Ramos (cell line): ENCODE measurements around the gene MTRR.
"Not testable (repeated sequence)": the region's sequence is repeated elsewhere in the genome, so short reads cannot be mapped to it uniquely, and the experiment has no call there.

Experiments used
- in situ Hi-C: fragments of 300-500 bp; cut with MboI; formaldehyde crosslinking; loops from one replicate; pipeline ENCODE4 v1.14.3; 2022; ENCODE audit warnings: low sequenced_read_pairs; ENCODE audit not compliant: unreplicated experiment

Gene MTRR

DNA sequence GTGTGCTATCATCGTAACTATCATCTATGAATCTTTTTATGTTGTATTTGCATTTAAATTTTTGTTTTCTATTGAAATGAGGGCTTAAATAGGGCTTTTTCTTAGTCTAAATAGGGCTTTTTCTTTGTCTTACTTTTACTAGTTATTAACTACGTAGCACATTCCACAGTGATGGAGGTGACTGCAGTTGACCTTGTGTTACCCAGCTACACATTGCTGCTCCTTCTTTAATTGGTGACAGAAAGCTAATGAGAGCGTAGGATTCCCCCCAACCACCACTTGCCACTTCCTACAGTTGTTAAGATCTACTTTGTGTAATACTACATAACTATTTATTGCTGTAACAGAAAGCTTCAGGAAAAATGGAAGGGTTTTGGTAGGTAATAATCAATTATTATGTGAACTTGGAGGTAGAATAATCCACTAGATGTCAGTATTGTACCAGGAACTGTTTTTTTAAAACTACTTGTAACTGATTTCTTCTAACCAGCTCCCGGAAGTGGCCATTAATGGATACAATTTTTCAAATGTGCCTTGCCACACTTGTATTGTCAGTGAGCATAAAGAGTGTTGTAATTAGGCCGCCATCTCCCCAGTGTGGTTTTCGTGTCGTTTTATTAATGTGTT is 18.0 kb downstream of the MTRR start:
- in situ Hi-C loops: no loop called here

DNA sequence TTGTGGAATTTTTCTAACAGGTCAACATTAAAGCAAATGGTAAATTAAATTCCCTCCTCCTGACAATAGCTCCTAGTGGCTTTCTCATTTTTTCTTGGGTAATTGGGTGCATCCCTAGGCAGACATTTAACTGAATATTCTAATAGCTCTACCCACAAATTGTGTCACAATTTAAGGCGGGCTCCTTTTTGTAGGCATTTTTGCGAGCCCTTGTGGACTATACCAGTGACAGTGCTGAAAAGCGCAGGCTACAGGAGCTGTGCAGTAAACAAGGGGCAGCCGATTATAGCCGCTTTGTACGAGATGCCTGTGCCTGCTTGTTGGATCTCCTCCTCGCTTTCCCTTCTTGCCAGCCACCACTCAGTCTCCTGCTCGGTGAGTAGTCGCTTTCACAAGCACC is 20.0 kb downstream of the MTRR start:
- in situ Hi-C loops: no loop called here

GRCh38 chr5:7894439-7894838 is 25.5 kb downstream of the MTRR start:
- in situ Hi-C loops: no loop called here

GRCh38 chr5:7894860-7895259 is 25.9 kb downstream of the MTRR start:
- in situ Hi-C loops: no loop called here

DNA sequence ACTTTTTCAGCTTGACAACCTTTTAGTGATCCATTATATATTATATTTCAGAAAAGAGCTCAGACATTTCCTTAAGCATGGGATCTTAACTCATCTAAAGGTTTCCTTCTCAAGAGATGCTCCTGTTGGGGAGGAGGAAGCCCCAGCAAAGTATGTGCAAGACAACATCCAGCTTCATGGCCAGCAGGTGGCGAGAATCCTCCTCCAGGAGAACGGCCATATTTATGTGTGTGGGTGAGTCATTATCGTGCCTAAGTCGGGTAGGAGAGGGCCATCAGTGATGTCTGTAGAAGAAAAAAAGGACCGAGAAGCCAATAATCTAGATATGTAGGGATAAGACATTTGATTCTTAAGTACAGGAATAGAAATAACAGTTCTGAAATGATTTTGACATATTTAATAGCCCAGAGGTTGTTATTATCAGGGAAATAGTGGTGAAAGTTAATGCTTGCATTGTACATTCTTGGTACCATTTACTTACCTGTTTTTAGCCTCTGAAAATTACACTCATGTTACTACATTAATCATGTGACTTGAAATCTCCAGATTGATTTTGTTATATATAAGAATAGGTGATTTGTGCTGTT is 28.2 kb downstream of the MTRR start:
- in situ Hi-C loops: no loop called here

DNA sequence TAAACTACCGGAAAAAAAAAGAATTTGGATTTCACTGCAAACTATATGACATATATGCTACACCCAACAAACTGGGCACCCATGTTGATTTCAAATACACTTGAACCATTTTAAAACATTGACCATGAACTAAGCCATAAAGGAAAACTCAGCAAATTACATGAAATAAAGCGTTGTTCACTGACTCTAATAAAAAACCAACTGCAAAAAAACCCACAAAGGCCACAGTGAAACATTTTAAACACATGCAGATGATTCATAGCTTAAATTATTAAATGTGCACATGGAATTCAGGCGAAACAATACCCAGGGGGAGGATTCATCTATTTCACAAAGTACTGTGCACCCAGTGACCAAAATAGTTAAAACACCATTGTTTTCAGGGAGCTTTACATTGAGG is 33.3 kb downstream of the MTRR start:
- in situ Hi-C loops: no loop called here

DNA sequence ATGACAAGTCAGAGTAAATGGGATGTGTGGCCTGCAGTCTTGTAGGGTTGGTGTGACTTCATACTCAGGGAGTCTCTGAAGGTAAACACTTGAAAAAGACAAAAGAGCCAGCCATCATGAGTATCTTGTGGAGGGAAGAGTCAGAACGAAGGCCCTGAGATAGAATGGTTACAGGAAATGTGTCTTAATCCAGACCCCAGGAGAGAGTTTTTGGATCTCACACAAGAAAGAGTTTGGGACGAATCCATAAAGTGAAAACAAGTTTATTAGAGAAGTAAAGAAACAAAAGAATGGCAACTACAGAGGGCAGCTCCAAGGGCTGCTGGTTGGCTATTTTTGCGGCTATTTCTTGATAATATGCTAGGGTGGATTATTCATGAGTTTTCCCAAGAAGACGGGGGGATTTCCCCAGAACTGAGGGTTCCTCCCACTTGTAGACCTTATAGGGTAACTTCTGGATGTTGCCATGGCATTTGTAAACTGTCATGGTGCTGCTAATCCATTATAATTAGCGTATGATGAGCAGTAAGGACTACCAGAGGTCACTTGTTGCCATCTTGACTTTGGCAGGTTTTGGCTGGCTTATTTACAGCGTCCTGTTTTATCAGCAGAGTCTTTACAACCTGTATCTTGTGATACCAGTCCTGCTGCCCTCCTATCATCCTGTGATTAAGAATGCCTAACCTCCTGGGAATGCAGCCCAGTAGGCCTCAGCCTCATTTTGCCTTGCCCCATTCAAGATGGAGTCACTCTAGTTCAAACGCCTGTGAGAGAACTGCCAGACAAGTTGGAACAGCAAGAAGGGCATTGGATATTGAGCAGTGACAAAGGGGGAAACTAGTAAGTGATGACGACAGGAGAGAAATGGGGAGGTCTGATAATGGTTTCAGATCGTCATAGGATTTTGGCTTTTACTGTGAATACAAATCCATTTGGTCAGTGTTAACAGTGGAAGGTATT is 34.0 kb downstream of the MTRR start:
- in situ Hi-C loops: no loop called here

GRCh38 chr5:7904170-7904569 is 35.2 kb downstream of the MTRR start:
- in situ Hi-C loops: no loop called here

DNA sequence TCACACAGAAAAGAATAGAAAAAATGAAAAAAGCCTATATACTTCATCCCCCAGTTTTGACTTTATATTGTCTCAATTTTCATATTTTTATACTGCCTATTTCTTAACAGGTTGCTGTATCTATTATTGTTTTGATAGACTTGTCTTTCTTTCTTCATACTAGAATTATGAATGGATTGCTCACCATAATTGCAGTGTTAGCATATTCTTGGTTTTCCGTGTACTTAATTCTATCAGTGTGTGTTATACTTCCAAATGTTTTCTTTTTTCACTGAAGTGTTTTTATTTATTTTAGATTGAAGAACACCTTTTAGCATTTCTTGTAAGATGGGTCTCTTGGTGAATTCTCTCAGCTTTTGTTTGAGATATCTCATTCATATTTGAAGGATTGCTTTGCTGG is 38.7 kb downstream of the MTRR start:
- in situ Hi-C loops: no loop called here

DNA sequence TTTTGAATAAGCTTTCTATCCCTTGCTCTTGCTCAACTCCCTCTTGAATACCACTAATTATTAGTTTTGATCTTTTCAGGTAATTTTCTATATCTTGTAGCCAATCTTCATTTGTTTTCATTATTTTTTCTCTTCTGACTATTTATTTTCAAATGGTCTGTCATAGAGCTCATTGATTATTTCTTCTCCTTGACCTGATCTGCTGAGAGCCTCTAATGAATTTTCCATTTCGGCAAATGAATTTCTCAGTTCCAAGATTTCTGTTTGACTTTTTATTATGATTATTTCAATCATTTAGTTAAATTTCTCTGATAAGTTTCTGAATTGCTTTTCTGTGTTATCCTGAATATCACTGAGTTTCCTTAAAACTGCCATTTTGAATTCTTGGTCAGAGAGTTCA is 39.4 kb downstream of the MTRR start:
- in situ Hi-C loops: no loop called here

DNA sequence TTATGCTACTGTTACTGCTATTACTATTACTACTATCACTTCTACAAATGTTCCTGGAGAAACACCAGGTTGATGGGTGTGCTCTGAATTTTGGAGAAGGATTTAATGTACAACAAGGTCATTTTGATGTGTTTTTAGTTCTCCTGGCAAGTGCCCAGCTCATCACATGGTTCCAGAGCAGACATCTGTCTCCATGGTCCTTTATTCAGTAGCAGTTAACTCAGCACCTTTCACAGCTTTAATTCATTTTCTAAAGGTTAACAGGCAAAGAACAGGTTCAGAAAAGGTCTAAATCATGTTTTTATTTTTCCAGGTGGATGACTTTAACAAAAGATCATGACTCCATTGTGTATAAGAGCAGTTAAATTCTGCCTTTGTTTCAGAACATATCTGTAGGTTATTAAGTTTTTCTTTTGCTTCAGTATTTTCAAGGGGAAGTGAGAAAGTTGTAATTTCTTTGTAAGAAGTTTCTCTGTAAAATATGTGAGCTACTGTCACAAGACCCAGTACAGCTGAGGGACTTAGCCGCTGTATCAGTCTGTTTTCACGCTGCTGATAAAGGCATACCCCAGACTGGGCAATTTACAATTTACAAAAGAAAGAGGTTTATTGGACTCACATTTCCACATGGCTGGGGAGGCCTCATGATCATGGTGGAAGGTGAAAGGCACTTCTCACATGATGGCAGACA is 41.9 kb downstream of the MTRR start:
- in situ Hi-C loops: no loop called here

DNA sequence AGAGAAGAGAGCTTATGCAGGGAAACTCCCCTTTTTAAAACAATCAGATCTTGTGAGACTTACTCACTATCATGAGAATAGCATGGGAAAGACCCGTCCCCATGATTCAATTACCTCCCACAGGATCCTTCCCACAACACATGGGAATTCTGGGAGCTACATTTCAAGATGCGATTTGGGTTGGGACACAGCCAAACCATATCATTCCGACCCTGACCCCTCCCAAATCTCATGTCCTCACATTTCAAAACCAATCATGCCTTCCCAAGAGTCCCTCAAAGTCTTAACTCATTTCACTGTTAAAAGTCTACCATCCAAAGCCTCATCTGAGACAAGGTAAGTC is 42.5 kb downstream of the MTRR start:
- in situ Hi-C loops: not testable (repeated sequence)

- in situ Hi-C loops: no loop called here
Observed at GRCh38 chr5:7916171-7916804, 47.3 kb downstream of the MTRR start.

DNA sequence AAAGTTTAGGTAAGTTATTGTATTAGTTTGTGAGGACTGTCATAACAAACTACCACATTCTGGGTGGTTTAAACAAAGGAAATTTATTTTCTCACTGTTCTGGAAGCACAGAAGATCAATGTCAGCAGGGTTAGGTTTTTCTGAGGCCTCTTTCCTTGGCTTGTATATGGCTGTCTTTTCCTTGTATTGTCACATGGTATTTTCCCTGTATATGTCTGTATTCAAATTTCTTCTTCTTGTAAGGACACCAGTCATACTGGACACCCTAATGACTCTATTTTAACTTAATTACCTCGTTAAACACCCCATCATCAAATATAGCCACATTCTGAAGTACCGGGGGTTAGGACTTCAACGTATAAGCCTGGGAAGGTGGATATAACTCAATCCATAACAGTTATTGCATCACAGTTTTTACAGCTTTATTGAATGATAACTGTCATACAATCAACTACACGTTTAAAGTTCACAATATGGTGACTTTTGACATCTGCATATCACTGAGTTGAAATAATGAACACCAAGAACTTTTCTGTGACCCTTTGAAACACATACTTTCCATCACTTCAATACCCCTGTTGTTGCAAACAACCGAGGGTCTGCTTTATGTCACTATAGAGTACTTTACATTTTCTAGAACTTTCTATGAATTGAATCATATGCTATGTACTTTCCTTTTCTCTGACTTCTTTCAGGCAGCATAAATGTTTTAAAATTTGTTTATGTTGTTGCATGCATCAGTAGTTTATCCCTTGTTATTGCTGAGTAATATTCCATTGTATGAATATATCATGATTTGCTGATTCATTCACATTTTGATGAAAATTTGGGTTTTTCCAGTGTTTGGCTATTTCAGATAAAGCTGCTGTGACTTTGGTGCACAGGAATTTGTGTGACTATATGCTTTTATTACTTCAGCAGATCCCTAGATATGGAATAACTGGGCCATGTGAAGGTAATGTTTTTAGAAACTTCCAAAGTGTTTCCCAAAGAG is 48.5 kb downstream of the MTRR start:
- in situ Hi-C loops: no loop called here

GRCh38 chr5:7925961-7926695 is 57.2 kb downstream of the MTRR start:
- in situ Hi-C loops: loop anchor here (25.0 kb wide), 1 partner anchor 1286 kb away; no protein-coding TSS in a partner anchor

GRCh38 chr5:7926720-7927119 is 57.8 kb downstream of the MTRR start:
- in situ Hi-C loops: loop anchor here (25.0 kb wide), 1 partner anchor 1286 kb away; no protein-coding TSS in a partner anchor

DNA sequence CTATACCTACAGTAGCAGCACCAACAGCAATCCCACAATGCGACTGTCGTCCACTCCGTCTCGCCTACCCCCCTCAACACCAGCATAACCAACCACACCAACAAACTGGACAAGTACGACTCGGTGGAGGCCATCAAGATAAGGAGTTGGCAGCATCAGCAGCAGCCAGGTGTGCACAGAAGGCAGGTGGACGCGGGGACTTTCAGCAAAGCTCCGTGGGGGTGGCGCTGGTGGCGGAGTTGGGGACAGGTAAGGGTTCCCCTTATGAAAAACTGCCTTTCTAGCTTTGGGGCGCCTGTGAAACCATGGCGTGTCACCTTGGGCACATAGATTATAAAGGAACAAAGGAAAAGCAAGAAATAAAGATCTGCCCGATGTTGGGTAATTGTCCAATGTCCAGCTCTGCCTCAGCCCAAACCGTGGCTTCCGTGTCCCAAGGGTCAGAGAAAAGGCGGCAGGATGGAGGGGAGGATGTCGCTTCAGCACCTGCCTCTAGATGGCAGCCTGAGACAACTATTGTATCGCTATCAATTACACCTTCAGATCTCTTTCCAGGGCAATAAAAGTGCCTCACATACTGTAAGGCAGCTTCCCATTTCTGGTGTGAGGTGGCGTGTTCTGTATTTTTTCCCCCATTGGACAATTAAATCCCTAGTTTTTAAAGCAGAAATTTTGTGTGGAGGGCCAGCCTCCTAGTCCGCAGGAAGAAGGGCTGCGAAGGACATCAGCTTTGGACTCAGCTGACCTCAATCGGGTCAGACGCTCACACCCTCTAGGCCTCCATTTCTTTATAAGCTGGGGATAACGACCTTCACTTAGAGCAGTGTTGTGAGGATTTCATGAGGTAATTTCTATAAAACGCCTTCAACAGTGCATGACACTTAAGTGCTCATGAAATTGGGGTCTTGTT is 58.8 kb downstream of the MTRR start:
- in situ Hi-C loops: loop anchor here (25.0 kb wide), 1 partner anchor 1285 kb away; no protein-coding TSS in a partner anchor
